ENCODE measurements around the gene MUC21. TPM values are rescaled to one million over a fixed set of nuclear protein-coding genes. Genes with fewer than 3 reads are reported as not detected.

MUC21 gene
- total RNA-seq, 1 experiment from 2014 or later, result not detected

- ChIA-PET CTCF (interaction anchor here (0.9 kb wide), 1 partner anchor 9 kb away, joined by 3 read pairs; the partner anchor contains the start of gene MUC21), POLR2A (interaction anchor here (0.9 to 1.6 kb wide), 2 partner anchors 11 to 14 kb away, joined by 3 to 4 read pairs; no protein-coding TSS in a partner anchor)
- H3K27me3 Mint-ChIP-seq (ENCODE audit: insufficient read depth, unreplicated experiment), result no peaks in the 10 kb centered on the region
- intact Hi-C loops (cut with micrococcal nuclease), result no loop called here
- H3K36me3 Mint-ChIP-seq (ENCODE audit: insufficient read depth, unreplicated experiment), result no peaks in the 10 kb centered on the region
- no peaks in the 10 kb centered on the region for H3K9me3 Mint-ChIP-seq (ENCODE audit: unreplicated experiment)
- H3K4me1 Mint-ChIP-seq (ENCODE audit: insufficient read depth, unreplicated experiment), result peaks cover 5% of the 10 kb centered on the region
- no peak overlapping the region for H3K27ac Mint-ChIP-seq (ENCODE audit: low read depth, unreplicated experiment)
- DNase-seq (ENCODE audit: unreplicated experiment), result no peak
- no TSS peak for BruUV-seq (replicated peaks)
- H3K4me3 Mint-ChIP-seq (ENCODE audit: unreplicated experiment), result no peak overlapping the region
- no peak for TF ChIP-seq CTCF (IDR thresholded peaks at IDR 0.05; ENCODE audit: unreplicated experiment)
Measured at GRCh38 chr6:30974490-30975252, 8.8 kb upstream of the MUC21 start.

- POLR2A ChIA-PET, result interaction anchor here (0.8 to 0.9 kb wide), 2 partner anchors 11 to 237 kb away, joined by 3 to 4 read pairs; partner anchors contain the start of gene FLOT1
- CTCF ChIA-PET, result no interaction called here
- BruUV-seq (replicated peaks), result no TSS peak
- Mint-ChIP-seq H3K4me3 (ENCODE audit: unreplicated experiment) (no peak overlapping the region), H3K4me1 (ENCODE audit: insufficient read depth, unreplicated experiment) (peaks cover 25% of the 10 kb centered on the region), H3K27ac (ENCODE audit: low read depth, unreplicated experiment) (no peak overlapping the region), H3K9me3 (ENCODE audit: unreplicated experiment) (no peaks in the 10 kb centered on the region), H3K27me3 (ENCODE audit: insufficient read depth, unreplicated experiment) (no peaks in the 10 kb centered on the region), H3K36me3 (ENCODE audit: insufficient read depth, unreplicated experiment) (no peaks in the 10 kb centered on the region)
- intact Hi-C loops (cut with micrococcal nuclease), result no loop called here
- no peak for TF ChIP-seq CTCF (IDR thresholded peaks at IDR 0.05; ENCODE audit: unreplicated experiment)
- DNase-seq (ENCODE audit: unreplicated experiment), result no peak
Measured at GRCh38 chr6:30979141-30979540, 4.4 kb upstream of the MUC21 start.

- H3K36me3 Mint-ChIP-seq (ENCODE audit: insufficient read depth, unreplicated experiment), result no peaks in the 10 kb centered on the region
Measured at GRCh38 chr6:30979690-30980089, 3.8 kb upstream of the MUC21 start.

More at GRCh38 chr6:30979690-30980089, 3.8 kb upstream of the MUC21 start:
- no peaks in the 10 kb centered on the region for H3K27me3 Mint-ChIP-seq (ENCODE audit: insufficient read depth, unreplicated experiment)
- H3K4me3 Mint-ChIP-seq (ENCODE audit: unreplicated experiment), result no peak overlapping the region
- H3K4me1 Mint-ChIP-seq (ENCODE audit: insufficient read depth, unreplicated experiment), result peaks cover 25% of the 10 kb centered on the region
- no peaks in the 10 kb centered on the region for H3K9me3 Mint-ChIP-seq (ENCODE audit: unreplicated experiment)
- no peak overlapping the region for H3K27ac Mint-ChIP-seq (ENCODE audit: low read depth, unreplicated experiment)
- POLR2A ChIA-PET, result interaction anchor here (0.9 kb wide), 1 partner anchor 238 kb away, joined by 3 read pairs; the partner anchor contains the start of gene FLOT1
- no peak for DNase-seq (ENCODE audit: unreplicated experiment)
- CTCF ChIA-PET, result no interaction called here
- BruUV-seq (replicated peaks), result no TSS peak
- no peak for TF ChIP-seq CTCF (IDR thresholded peaks at IDR 0.05; ENCODE audit: unreplicated experiment)
- intact Hi-C loops (cut with micrococcal nuclease), result no loop called here

All from MCF 10A (cell line).